ENCODE data around the gene CRLF1. TPM values are rescaled to one million over a fixed set of nuclear protein-coding genes. Genes with fewer than 3 reads are reported as not detected.

CRLF1 gene
- total RNA-seq, 2 experiments from 2014 or later: 1.3 TPM; not detected in 1

DNA sequence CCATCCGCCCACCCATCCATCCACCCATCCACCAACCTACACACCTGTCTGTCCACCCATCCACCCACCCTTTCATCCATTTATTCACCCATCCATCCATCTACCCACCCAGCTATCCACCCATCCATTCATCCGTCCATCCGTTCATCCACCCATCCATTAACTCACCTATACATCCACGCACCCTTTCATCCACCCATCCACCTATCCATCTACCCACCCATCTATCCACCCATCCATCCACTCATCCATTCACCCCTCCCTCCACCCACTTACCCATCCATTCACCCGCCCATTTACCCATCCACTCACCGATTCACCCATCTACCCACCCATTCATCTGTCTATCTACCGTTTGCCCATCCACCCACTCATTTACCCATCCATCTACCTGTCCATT is 47.9 kb upstream of the CRLF1 start:
- Histone ChIP-seq H3K79me2 (ENCODE audit: insufficient read depth, low read depth, low read length) (no peaks in the 10 kb centered on the region), H3K9me3 (ENCODE audit: low read length) (no peaks in the 10 kb centered on the region), H3K4me1 (ENCODE audit: insufficient read depth, low read length, poor library complexity, severe bottlenecking) (no peaks in the 10 kb centered on the region), H3K9me2 (ENCODE audit: insufficient read depth, low read length) (no peaks in the 10 kb centered on the region), H3K4me2 (ENCODE audit: low read length) (no peak overlapping the region), H3K27ac (ENCODE audit: low read depth, low read length, poor library complexity, severe bottlenecking) (no peak overlapping the region), H3K36me3 (ENCODE audit: insufficient read depth, low read length) (no peaks in the 10 kb centered on the region), H2AFZ (ENCODE audit: low read length) (no peak overlapping the region), H4K20me1 (ENCODE audit: insufficient read depth, low read length) (no peaks in the 10 kb centered on the region), H3K4me3 (ENCODE audit: low read depth, low read length, poor library complexity, severe bottlenecking) (no peak overlapping the region)
- CTCF ChIA-PET (ENCODE audit: unreplicated experiment): interaction anchor here (1.0 kb wide), 1 partner anchor 19 kb away, joined by 4 read pairs; no protein-coding TSS in a partner anchor
- intact Hi-C loops (cut with micrococcal nuclease; ENCODE audit: unreplicated experiment): no loop called here
- POLR2A ChIA-PET: no interaction called here
- BruUV-seq (replicated peaks): no TSS peak
- no peak for TF ChIP-seq CTCF (conservative IDR thresholded peaks at IDR 0.05; ENCODE audit: low read length)
- TF ChIP-seq EZH2phosphoT487 (IDR thresholded peaks at IDR 0.05; ENCODE audit: borderline replicate concordance, low read depth, low read length): no peak
- no peak for DNase-seq (ENCODE audit: low spot score)

- BruUV-seq (replicated peaks): no TSS peak
- H3K4me1 ChIP-seq (ENCODE audit: insufficient read depth, low read length, poor library complexity, severe bottlenecking): no peaks in the 10 kb centered on the region
- H3K79me2 ChIP-seq (ENCODE audit: insufficient read depth, low read depth, low read length): no peaks in the 10 kb centered on the region
- no peak overlapping the region for H2AFZ ChIP-seq (ENCODE audit: low read length)
- no peak overlapping the region for H3K4me2 ChIP-seq (ENCODE audit: low read length)
- intact Hi-C loops (cut with micrococcal nuclease; ENCODE audit: unreplicated experiment): no loop called here
- H3K27ac ChIP-seq (ENCODE audit: low read depth, low read length, poor library complexity, severe bottlenecking): no peak overlapping the region
- no peaks in the 10 kb centered on the region for H3K36me3 ChIP-seq (ENCODE audit: insufficient read depth, low read length)
- CTCF ChIA-PET (ENCODE audit: unreplicated experiment): no interaction called here
- H3K4me3 ChIP-seq (ENCODE audit: low read depth, low read length, poor library complexity, severe bottlenecking): no peak overlapping the region
- TF ChIP-seq CTCF (conservative IDR thresholded peaks at IDR 0.05; ENCODE audit: low read length): no peak
- no peak for TF ChIP-seq EZH2phosphoT487 (IDR thresholded peaks at IDR 0.05; ENCODE audit: borderline replicate concordance, low read depth, low read length)
- DNase-seq (ENCODE audit: low spot score): no peak
- H4K20me1 ChIP-seq (ENCODE audit: insufficient read depth, low read length): no peaks in the 10 kb centered on the region
- no peaks in the 10 kb centered on the region for H3K9me3 ChIP-seq (ENCODE audit: low read length)
- POLR2A ChIA-PET: no interaction called here
- no peaks in the 10 kb centered on the region for H3K9me2 ChIP-seq (ENCODE audit: insufficient read depth, low read length)
Measured at GRCh38 chr19:18653853-18654252, 47.3 kb upstream of the CRLF1 start.

DNA sequence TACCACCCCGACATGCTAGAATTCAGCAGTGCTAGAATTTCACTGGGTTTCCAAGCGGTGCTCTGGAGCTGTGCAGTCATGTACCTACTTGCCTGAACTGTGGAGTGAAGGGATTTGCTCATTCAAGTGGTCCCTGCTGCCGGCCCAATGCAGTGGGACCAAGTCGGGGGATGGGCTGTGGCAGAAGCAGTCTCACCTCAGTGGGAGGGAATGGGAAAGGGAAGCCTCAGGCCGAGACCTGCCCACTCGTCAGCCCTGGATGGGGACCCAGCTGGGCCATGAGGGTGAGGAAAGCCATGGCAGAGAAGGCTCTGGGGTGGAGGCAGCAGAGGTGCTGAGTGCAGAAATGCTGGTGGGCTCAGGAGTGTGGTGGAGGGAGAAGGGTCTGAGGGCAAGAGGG is 45.1 kb upstream of the CRLF1 start:
- ChIA-PET CTCF (ENCODE audit: unreplicated experiment) (interaction anchor here (0.6 kb wide), 2 partner anchors 26 to 71 kb away, joined by 3 to 6 read pairs; no protein-coding TSS in a partner anchor), POLR2A (no interaction called here)
- Histone ChIP-seq H3K79me2 (ENCODE audit: insufficient read depth, low read depth, low read length) (no peaks in the 10 kb centered on the region), H3K9me2 (ENCODE audit: insufficient read depth, low read length) (no peaks in the 10 kb centered on the region), H3K4me2 (ENCODE audit: low read length) (no peak overlapping the region), H2AFZ (ENCODE audit: low read length) (no peak overlapping the region), H3K4me3 (ENCODE audit: low read depth, low read length, poor library complexity, severe bottlenecking) (no peak overlapping the region), H3K9me3 (ENCODE audit: low read length) (no peaks in the 10 kb centered on the region), H3K4me1 (ENCODE audit: insufficient read depth, low read length, poor library complexity, severe bottlenecking) (no peaks in the 10 kb centered on the region), H3K27ac (ENCODE audit: low read depth, low read length, poor library complexity, severe bottlenecking) (no peak overlapping the region), H3K36me3 (ENCODE audit: insufficient read depth, low read length) (no peaks in the 10 kb centered on the region), H4K20me1 (ENCODE audit: insufficient read depth, low read length) (no peaks in the 10 kb centered on the region)
- no peak for TF ChIP-seq CTCF (conservative IDR thresholded peaks at IDR 0.05; ENCODE audit: low read length)
- TF ChIP-seq EZH2phosphoT487 (IDR thresholded peaks at IDR 0.05; ENCODE audit: borderline replicate concordance, low read depth, low read length): no peak
- no peak for DNase-seq (ENCODE audit: low spot score)
- BruUV-seq (replicated peaks): no TSS peak
- intact Hi-C loops (cut with micrococcal nuclease; ENCODE audit: unreplicated experiment): no loop called here
